KMS-11 (cell line): ENCODE results near the gene RNF25.

Experiments used
- H2AFZ ChIP-seq: fragments of 200-600 bp; sonication (generic); 2 replicates; pipeline ENCODE4 v1.6.1; 2016; ENCODE audit warnings: antibody characterized with exemption, mixed run types, low read depth
- H3K27ac ChIP-seq: fragments of 200-600 bp; sonication (generic); 2 replicates; pipeline ENCODE4 v1.6.1; 2016; ENCODE audit warnings: mild to moderate bottlenecking, mixed run types
- H3K27me3 ChIP-seq: fragments of 200-600 bp; sonication (generic); 2 replicates; pipeline ENCODE4 v1.6.1; 2017; ENCODE audit warnings: mild to moderate bottlenecking, low read depth, mixed run types, moderate library complexity; ENCODE audit not compliant: insufficient read depth
- H3K36me3 ChIP-seq: fragments of 200-600 bp; sonication (generic); 2 replicates; pipeline ENCODE4 v1.6.1; 2017; ENCODE audit warnings: mild to moderate bottlenecking, mixed run types; ENCODE audit not compliant: insufficient read depth
- H3K4me1 ChIP-seq: fragments of 200-600 bp; sonication (generic); 2 replicates; pipeline ENCODE4 v1.6.1; 2016; ENCODE audit warnings: mild to moderate bottlenecking, low read depth, mixed run types; ENCODE audit not compliant: poor library complexity, severe bottlenecking
- H3K4me2 ChIP-seq: fragments of 200-600 bp; sonication (generic); 2 replicates; pipeline ENCODE4 v1.7.0; 2016; ENCODE audit warnings: mild to moderate bottlenecking, mixed run types
- H3K4me3 ChIP-seq: fragments of 200-600 bp; sonication (generic); IDR thresholded peaks from 2 replicates; pipeline ENCODE4 v1.6.1; 2017; ENCODE audit warnings: low read depth, low read length, mixed read lengths; ENCODE audit not compliant: insufficient read depth
- H3K79me2 ChIP-seq: fragments of 200-600 bp; sonication (generic); 2 replicates; pipeline ENCODE4 v1.6.1; 2016; ENCODE audit warnings: low read depth, mixed run types; ENCODE audit not compliant: insufficient read depth
- H3K9ac ChIP-seq: fragments of 200-600 bp; sonication (generic); 2 replicates; pipeline ENCODE4 v1.6.1; 2016; ENCODE audit warnings: mild to moderate bottlenecking, mixed run types
- H4K20me1 ChIP-seq: fragments of 200-600 bp; sonication (generic); 2 replicates; pipeline ENCODE4 v1.6.1; 2016; ENCODE audit warnings: mild to moderate bottlenecking, mixed run types; ENCODE audit not compliant: insufficient read depth
- CTCF ChIP-seq: fragments of 200-600 bp; sonication (generic); conservative IDR thresholded peaks from 2 replicates; pipeline ENCODE4 v1.6.1; 2017; ENCODE audit warnings: low read depth, mild to moderate bottlenecking, antibody characterized with exemption, low read length, moderate library complexity, mixed read lengths

The RNF25 gene

GRCh38 chr2:218645126-218645525 is 26.7 kb downstream of the RNF25 start:
- H4K20me1 ChIP-seq: no peaks in the 10 kb centered on the region
- no peaks in the 10 kb centered on the region for H3K27me3 ChIP-seq
- H3K4me2 ChIP-seq: no peak overlapping the region
- H3K79me2 ChIP-seq: no peaks in the 10 kb centered on the region
- H3K4me3 ChIP-seq: no peak overlapping the region
- H3K27ac ChIP-seq: no peak overlapping the region
- H2AFZ ChIP-seq: no peak overlapping the region
- H3K9ac ChIP-seq: no peak overlapping the region
- H3K36me3 ChIP-seq: peaks cover 12% of the 10 kb centered on the region; the same call in 1 of the 2 replicates
- peaks cover 6% of the 10 kb centered on the region for H3K4me1 ChIP-seq
- TF ChIP-seq CTCF: no peak

GRCh38 chr2:218644721-218645120 is 27.1 kb downstream of the RNF25 start:
- H3K4me1 ChIP-seq: peaks cover 6% of the 10 kb centered on the region
- no peak for TF ChIP-seq CTCF

GRCh38 chr2:218643751-218644310 is 28.0 kb downstream of the RNF25 start:
- Histone ChIP-seq H3K4me3 (no peak overlapping the region), H3K4me1 (peaks cover 6% of the 10 kb centered on the region), H3K9ac (no peak overlapping the region), H4K20me1 (no peaks in the 10 kb centered on the region), H3K27ac (no peak overlapping the region), H2AFZ (no peak overlapping the region), H3K36me3 (peaks cover 13% of the 10 kb centered on the region; the same call in 1 of the 2 replicates), H3K27me3 (no peaks in the 10 kb centered on the region), H3K79me2 (no peaks in the 10 kb centered on the region), H3K4me2 (no peak overlapping the region)
- TF ChIP-seq CTCF: no peak

More at GRCh38 chr2:218644721-218645120, 27.1 kb downstream of the RNF25 start:
- no peaks in the 10 kb centered on the region for H4K20me1 ChIP-seq
- H3K36me3 ChIP-seq: peaks cover 12% of the 10 kb centered on the region; the same call in 1 of the 2 replicates
- no peak overlapping the region for H3K4me2 ChIP-seq
- no peak overlapping the region for H3K27ac ChIP-seq
- H3K4me3 ChIP-seq: no peak overlapping the region
- H3K27me3 ChIP-seq: no peaks in the 10 kb centered on the region
- H3K79me2 ChIP-seq: no peaks in the 10 kb centered on the region
- H3K9ac ChIP-seq: no peak overlapping the region
- H2AFZ ChIP-seq: no peak overlapping the region

- no peak overlapping the region for H3K4me2 ChIP-seq
- H3K4me3 ChIP-seq: no peak overlapping the region
- no peak overlapping the region for H3K27ac ChIP-seq
- H3K4me1 ChIP-seq: no peaks in the 10 kb centered on the region
- H3K79me2 ChIP-seq: no peaks in the 10 kb centered on the region
- H4K20me1 ChIP-seq: no peaks in the 10 kb centered on the region
- no peak overlapping the region for H2AFZ ChIP-seq
- peaks cover 10% of the 10 kb centered on the region; the same call in 1 of the 2 replicates for H3K36me3 ChIP-seq
- TF ChIP-seq CTCF: no peak
- H3K9ac ChIP-seq: no peak overlapping the region
- H3K27me3 ChIP-seq: no peaks in the 10 kb centered on the region
Observed at GRCh38 chr2:218642786-218643185, 29.0 kb downstream of the RNF25 start.
